ENCODE results near the gene IQCE. TPM values are rescaled to one million over a fixed set of nuclear protein-coding genes. Genes with fewer than 3 reads are reported as not detected.

Gene IQCE
- polyA plus RNA-seq, 1 donor from 2014 or later: 21.2 TPM

DNA sequence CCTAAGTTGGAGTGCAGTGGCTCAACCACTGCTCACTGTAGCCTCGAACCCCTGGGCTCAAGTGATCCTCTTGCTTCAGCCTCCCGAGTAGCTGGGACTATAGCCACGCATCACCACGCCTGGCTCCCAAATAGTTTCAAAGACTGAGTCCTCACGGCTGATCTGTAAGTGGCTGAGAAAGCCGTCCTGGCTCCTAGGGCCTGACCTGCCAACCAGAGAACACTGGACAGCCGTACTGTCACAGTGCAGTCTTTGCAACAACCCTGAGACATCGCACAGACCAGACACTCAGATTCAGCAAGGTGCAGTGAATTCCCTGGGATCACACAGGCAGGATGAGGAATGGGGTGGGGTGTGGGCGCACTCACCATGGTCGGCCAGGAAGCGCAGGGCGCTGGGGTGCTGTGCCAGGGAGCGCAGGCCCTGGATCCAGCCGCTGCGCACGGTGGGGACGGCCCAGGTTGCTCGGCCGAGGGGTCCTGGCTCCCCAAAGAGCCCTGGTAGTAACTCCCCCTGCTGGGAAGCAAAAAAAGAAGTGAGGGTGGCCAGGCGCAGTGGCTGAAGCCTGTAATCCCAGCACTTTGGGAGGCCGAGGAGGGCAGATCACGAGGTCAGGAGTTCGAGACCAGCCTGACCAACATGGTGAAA, 14.1 kb upstream of the IQCE start:
- TF ChIP-seq SMC3 (conservative IDR thresholded peaks at IDR 0.05; ENCODE audit: poor library complexity) (no peak), RAD21 (conservative IDR thresholded peaks at IDR 0.05) (no peak), REST (IDR thresholded peaks at IDR 0.05; ENCODE audit: borderline replicate concordance) (no peak)
- no peaks in the 10 kb centered on the region for H3K79me2 ChIP-seq (replicated peaks; ENCODE audit: insufficient read depth, low read length)
- H3K4me3 ChIP-seq (ENCODE audit: low read length): no peak overlapping the region
- H3K4me2 ChIP-seq (ENCODE audit: low read length): no peak overlapping the region
- H3K9me2 ChIP-seq (ENCODE audit: insufficient read depth, low read length): no peaks in the 10 kb centered on the region
- H3F3A ChIP-seq (ENCODE audit: insufficient read depth, low read length, poor library complexity, severe bottlenecking): no peaks in the 10 kb centered on the region
- no peaks in the 10 kb centered on the region for H3K36me3 ChIP-seq (ENCODE audit: insufficient read depth, low read length)
- H3K27ac ChIP-seq (ENCODE audit: low read length): no peak overlapping the region
- H2AFZ ChIP-seq (ENCODE audit: low read depth, low read length): no peak overlapping the region
- H3K27me3 ChIP-seq (ENCODE audit: insufficient read depth, low read depth, low read length): no peaks in the 10 kb centered on the region
- H3K9me3 ChIP-seq (ENCODE audit: low read length): no peaks in the 10 kb centered on the region
- no peaks in the 10 kb centered on the region for H4K20me1 ChIP-seq (ENCODE audit: insufficient read depth)
- H3K9ac ChIP-seq (ENCODE audit: low read length): no peak overlapping the region

GRCh38 chr7:2545746-2546425, 12.9 kb upstream of the IQCE start:
- Histone ChIP-seq H3K27ac (ENCODE audit: low read length) (no peak overlapping the region), H3K9me3 (ENCODE audit: low read length) (no peaks in the 10 kb centered on the region), H3F3A (ENCODE audit: insufficient read depth, low read length, poor library complexity, severe bottlenecking) (no peaks in the 10 kb centered on the region), H3K27me3 (ENCODE audit: insufficient read depth, low read depth, low read length) (no peaks in the 10 kb centered on the region), H3K4me3 (ENCODE audit: low read length) (no peak overlapping the region), H2AFZ (ENCODE audit: low read depth, low read length) (no peak overlapping the region), H4K20me1 (ENCODE audit: insufficient read depth) (no peaks in the 10 kb centered on the region), H3K9ac (ENCODE audit: low read length) (no peak overlapping the region), H3K36me3 (ENCODE audit: insufficient read depth, low read length) (no peaks in the 10 kb centered on the region), H3K4me2 (ENCODE audit: low read length) (no peak overlapping the region), H3K79me2 (replicated peaks; ENCODE audit: insufficient read depth, low read length) (no peaks in the 10 kb centered on the region), H3K9me2 (ENCODE audit: insufficient read depth, low read length) (no peaks in the 10 kb centered on the region)
- TF ChIP-seq MXI1 (conservative IDR thresholded peaks at IDR 0.05; ENCODE audit: poor library complexity, severe bottlenecking): no peak
- no peak for TF ChIP-seq TAF1 (IDR thresholded peaks at IDR 0.05; ENCODE audit: low read depth)

GRCh38 chr7:2546776-2547586, 11.8 kb upstream of the IQCE start:
- no peak overlapping the region for H3K4me3 ChIP-seq (ENCODE audit: low read length)
- no peak overlapping the region for H3K4me2 ChIP-seq (ENCODE audit: low read length)
- H3K27me3 ChIP-seq (ENCODE audit: insufficient read depth, low read depth, low read length): no peaks in the 10 kb centered on the region
- H3K9me2 ChIP-seq (ENCODE audit: insufficient read depth, low read length): no peaks in the 10 kb centered on the region
- TF ChIP-seq RAD21 (conservative IDR thresholded peaks at IDR 0.05) (no peak), POLR2AphosphoS5 (IDR thresholded peaks at IDR 0.05) (no peak), EZH2 (IDR thresholded peaks at IDR 0.05; ENCODE audit: borderline replicate concordance, insufficient read depth, low read length, poor library complexity, severe bottlenecking) (no peak), MXI1 (conservative IDR thresholded peaks at IDR 0.05; ENCODE audit: poor library complexity, severe bottlenecking) (no peak), CTCF (IDR thresholded peaks at IDR 0.05; ENCODE audit: poor library complexity, severe bottlenecking) (no peak), EP300 (conservative IDR thresholded peaks at IDR 0.05; ENCODE audit: poor library complexity, severe bottlenecking) (no peak), TAF1 (IDR thresholded peaks at IDR 0.05; ENCODE audit: low read depth) (no peak), REST (IDR thresholded peaks at IDR 0.05; ENCODE audit: borderline replicate concordance) (no peak), SMC3 (conservative IDR thresholded peaks at IDR 0.05; ENCODE audit: poor library complexity) (no peak)
- H3K9me3 ChIP-seq (ENCODE audit: low read length): no peaks in the 10 kb centered on the region
- H3K27ac ChIP-seq (ENCODE audit: low read length): no peak overlapping the region
- no peaks in the 10 kb centered on the region for H3K36me3 ChIP-seq (ENCODE audit: insufficient read depth, low read length)
- no peak overlapping the region for H2AFZ ChIP-seq (ENCODE audit: low read depth, low read length)
- no peak overlapping the region for H3K9ac ChIP-seq (ENCODE audit: low read length)
- H4K20me1 ChIP-seq (ENCODE audit: insufficient read depth): no peaks in the 10 kb centered on the region
- no peaks in the 10 kb centered on the region for H3K79me2 ChIP-seq (replicated peaks; ENCODE audit: insufficient read depth, low read length)
- H3F3A ChIP-seq (ENCODE audit: insufficient read depth, low read length, poor library complexity, severe bottlenecking): no peaks in the 10 kb centered on the region

Data from neural cell (in vitro differentiated cells).